CD4-positive, alpha-beta T cell treated with Interleukin-17A for 1 hour (primary cell): ENCODE measurements around the gene GSTA1.
"Not testable (repeated sequence)": the region's sequence is repeated elsewhere in the genome, so short reads cannot be mapped to it uniquely, and the experiment has no call there.

ENCODE experiments used
- DNase-seq: peaks from one replicate; pipeline ENCODE4 v3.0.0-alpha.2; 2020

The GSTA1 gene

GRCh38 chr6:52753137-52753536, 50.5 kb downstream of the GSTA1 start:
- not testable (repeated sequence) for DNase-seq

GRCh38 chr6:52752310-52752709, 51.3 kb downstream of the GSTA1 start:
- no peak for DNase-seq

- DNase-seq, result no peak
Measured at GRCh38 chr6:52749556-52750152, 54.0 kb downstream of the GSTA1 start.

GRCh38 chr6:52747301-52747700, 56.3 kb downstream of the GSTA1 start:
- not testable (repeated sequence) for DNase-seq

DNA sequence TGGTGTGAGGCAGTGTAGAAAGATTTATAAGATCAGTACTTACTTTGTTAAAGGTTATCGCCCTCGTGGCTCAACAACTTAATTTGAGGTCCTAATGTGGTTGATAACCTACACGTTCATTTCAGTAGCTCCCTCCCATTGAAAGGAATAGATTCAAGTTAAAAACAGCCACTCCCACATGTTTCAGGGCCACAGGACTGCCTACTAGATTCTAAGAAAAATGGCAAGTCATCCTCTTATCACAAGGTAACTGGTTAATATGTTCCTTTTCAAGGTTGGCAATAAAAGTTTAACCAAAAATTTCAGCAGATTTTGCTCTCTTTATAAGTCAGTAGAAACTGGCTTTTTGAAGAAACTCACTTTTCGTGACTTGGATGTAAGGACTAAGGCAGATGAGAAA, 57.4 kb downstream of the GSTA1 start:
- DNase-seq, result no peak

- no peak for DNase-seq
Measured at GRCh38 chr6:52745764-52746201, 57.8 kb downstream of the GSTA1 start.

GRCh38 chr6:52741872-52742271, 61.7 kb downstream of the GSTA1 start:
- no peak for DNase-seq
